ENCODE measurements around the gene PINLYP. TPM values are rescaled to one million over a fixed set of nuclear protein-coding genes. Genes with fewer than 3 reads are reported as not detected.
A peak's percentile ranks its signal among the peaks of the same experiment; 100 is the strongest.
"Not testable (repeated sequence)": the region's sequence is repeated elsewhere in the genome, so short reads cannot be mapped to it uniquely, and the experiment has no call there.

The PINLYP gene
- total RNA-seq, 6 donors from 2014 or later, result 1.8 to 9.4 (median 4.1) TPM

- no peak overlapping the region for H3K4me3 ChIP-seq
- 90 to 91% methylated on average over 3 of the region's 3 CpGs for WGBS, 2 donors
Measured at GRCh38 chr19:43578787-43579186, 3.2 kb downstream of the PINLYP start.

GRCh38 chr19:43581467-43581866 is 5.9 kb downstream of the PINLYP start:
- TF ChIP-seq CTCF (IDR thresholded peaks at IDR 0.05) (no peak), POLR2AphosphoS5 (IDR thresholded peaks at IDR 0.05) (no peak), POLR2A (IDR thresholded peaks at IDR 0.05) (no peak), EP300 (IDR thresholded peaks at IDR 0.05) (no peak)
- WGBS, 2 donors, result 65 to 71% methylated on average over 7 of the region's 7 CpGs
- H3K4me1 ChIP-seq, result peaks cover 2 to 13% (median 9%) of the 10 kb centered on the region in 4 donors
- H3K4me3 ChIP-seq, result peak overlapping the region in 2 of 4 donors; percentile 53
- peak overlapping the region in 2 of 4 donors; percentile 76 to 79 for H3K27ac ChIP-seq
- H3K27me3 ChIP-seq, result no peaks in the 10 kb centered on the region
- H3K36me3 ChIP-seq, result peaks cover 0 to 10% (median 0%) of the 10 kb centered on the region in 4 donors
- ATAC-seq (ENCODE audit: low FRiP score in 2 of 2) (no peak), DNase-seq (no peak)
- H3K9me3 ChIP-seq, result no peaks in the 10 kb centered on the region

More at GRCh38 chr19:43578787-43579186, 3.2 kb downstream of the PINLYP start:
- Histone ChIP-seq H3K36me3 (no peaks in the 10 kb centered on the region), H3K27me3 (no peaks in the 10 kb centered on the region), H3K27ac (no peak overlapping the region), H3K9me3 (no peaks in the 10 kb centered on the region), H3K4me1 (peaks cover 16 to 26% (median 22%) of the 10 kb centered on the region in 4 donors)
- ATAC-seq (ENCODE audit: low FRiP score in 2 of 2) (no peak), DNase-seq (no peak)
- TF ChIP-seq POLR2AphosphoS5 (IDR thresholded peaks at IDR 0.05) (no peak), CTCF (IDR thresholded peaks at IDR 0.05) (no peak), EP300 (IDR thresholded peaks at IDR 0.05) (no peak), POLR2A (IDR thresholded peaks at IDR 0.05) (no peak)

GRCh38 chr19:43582495-43582894 is 6.9 kb downstream of the PINLYP start:
- H3K4me1 ChIP-seq, result peaks cover 0 to 13% (median 9%) of the 10 kb centered on the region in 4 donors
- H3K27ac ChIP-seq, result no peak overlapping the region
- WGBS, 2 donors, result 95% methylated on average over 2 of the region's 2 CpGs
- H3K27me3 ChIP-seq, result no peaks in the 10 kb centered on the region
- H3K4me3 ChIP-seq, result no peak overlapping the region
- DNase-seq, result no peak
- no peak for ATAC-seq (ENCODE audit: low FRiP score in 2 of 2)
- peaks cover 0 to 12% (median 0%) of the 10 kb centered on the region in 4 donors for H3K36me3 ChIP-seq
- TF ChIP-seq CTCF (IDR thresholded peaks at IDR 0.05) (no peak), POLR2AphosphoS5 (IDR thresholded peaks at IDR 0.05) (no peak), EP300 (IDR thresholded peaks at IDR 0.05) (no peak), POLR2A (IDR thresholded peaks at IDR 0.05) (no peak)
- H3K9me3 ChIP-seq, result no peaks in the 10 kb centered on the region

- H3K27me3 ChIP-seq, result no peaks in the 10 kb centered on the region
- no peak overlapping the region for H3K4me3 ChIP-seq
- peak overlapping the region in 1 of 4 donors; percentile 49 for H3K27ac ChIP-seq
- WGBS, 2 donors, result 92 to 100% methylated on average over 1 of the region's 1 CpG
- peaks cover 0 to 13% (median 9%) of the 10 kb centered on the region in 4 donors for H3K4me1 ChIP-seq
- H3K9me3 ChIP-seq, result no peaks in the 10 kb centered on the region
- DNase-seq (no peak), ATAC-seq (ENCODE audit: low FRiP score in 2 of 2) (no peak)
- TF ChIP-seq EP300 (IDR thresholded peaks at IDR 0.05) (no peak), POLR2AphosphoS5 (IDR thresholded peaks at IDR 0.05) (no peak), CTCF (IDR thresholded peaks at IDR 0.05) (no peak), POLR2A (IDR thresholded peaks at IDR 0.05) (no peak)
- peaks cover 0 to 21% (median 1%) of the 10 kb centered on the region in 4 donors for H3K36me3 ChIP-seq
Measured at GRCh38 chr19:43584484-43584883, 8.9 kb downstream of the PINLYP start.

- Histone ChIP-seq H3K27ac (no peak overlapping the region), H3K27me3 (no peaks in the 10 kb centered on the region), H3K9me3 (no peaks in the 10 kb centered on the region), H3K4me1 (peaks cover 0 to 7% (median 3%) of the 10 kb centered on the region in 4 donors), H3K36me3 (peaks cover 0 to 30% (median 9%) of the 10 kb centered on the region in 4 donors), H3K4me3 (no peak overlapping the region)
- no peak for DNase-seq
- TF ChIP-seq EP300 (IDR thresholded peaks at IDR 0.05) (no peak), POLR2AphosphoS5 (IDR thresholded peaks at IDR 0.05) (no peak), CTCF (IDR thresholded peaks at IDR 0.05) (no peak), POLR2A (IDR thresholded peaks at IDR 0.05) (no peak)
- 53 to 73% methylated on average over 2 of the region's 2 CpGs for WGBS, 2 donors
- ATAC-seq (ENCODE audit: low FRiP score in 2 of 2), result no peak
Measured at GRCh38 chr19:43586346-43586745, 10.7 kb downstream of the PINLYP start.

GRCh38 chr19:43587029-43587428 is 11.4 kb downstream of the PINLYP start:
- not testable (repeated sequence) for ATAC-seq (ENCODE audit: low FRiP score in 2 of 2); H3K27me3 ChIP-seq; H3K27ac ChIP-seq; H3K9me3 ChIP-seq; H3K4me1 ChIP-seq; H3K4me3 ChIP-seq; DNase-seq
- peaks cover 3 to 37% (median 14%) of the 10 kb centered on the region in 4 donors for H3K36me3 ChIP-seq
- WGBS, 2 donors, result 92 to 100% methylated on average over 2 to 3 of the region's 3 CpGs
